Myocyte (in vitro differentiated cells): ENCODE measurements around the gene SLC8A1. TPM values are rescaled to one million over a fixed set of nuclear protein-coding genes. Genes with fewer than 3 reads are reported as not detected.

Experiments
- DNase-seq: peaks from one replicate; pipeline ENCODE4 v3.0.0-alpha.2; 2012; ENCODE audit warnings: low read depth
- total RNA-seq: library from RNA; depleted of rRNA; stranded (reverse); fragments of >200 nt; gene quantifications from 2 replicates; pipeline ENCODE4 v1.2.3, GENCODE V29; 2014

SLC8A1 gene
- total RNA-seq, 1 donor from 2014 or later: 5.2 TPM

- DNase-seq: no peak
Measured at GRCh38 chr2:40394031-40394430, 57.9 kb downstream of the SLC8A1 start.

- DNase-seq: no peak
Measured at GRCh38 chr2:40388161-40388560, 63.7 kb downstream of the SLC8A1 start.

GRCh38 chr2:40386177-40386576 lies 65.7 kb downstream of the SLC8A1 start:
- no peak for DNase-seq

- DNase-seq: no peak
Measured at GRCh38 chr2:40384714-40385113, 67.2 kb downstream of the SLC8A1 start.

- no peak for DNase-seq
Measured at GRCh38 chr2:40384233-40384632, 67.7 kb downstream of the SLC8A1 start.

- no peak for DNase-seq
Measured at GRCh38 chr2:40380721-40381120, 71.2 kb downstream of the SLC8A1 start.

- DNase-seq: no peak
Measured at GRCh38 chr2:40380041-40380440, 71.8 kb downstream of the SLC8A1 start.

- DNase-seq: no peak
Measured at GRCh38 chr2:40374543-40375240, 77.2 kb downstream of the SLC8A1 start.

- no peak for DNase-seq
Measured at GRCh38 chr2:40373111-40373510, 78.8 kb downstream of the SLC8A1 start.

GRCh38 chr2:40372283-40372985 lies 79.5 kb downstream of the SLC8A1 start:
- DNase-seq: no peak

- DNase-seq: peak; percentile 85
Measured at GRCh38 chr2:40371525-40372282, 80.2 kb downstream of the SLC8A1 start.

GRCh38 chr2:40370007-40370395 lies 81.9 kb downstream of the SLC8A1 start:
- DNase-seq: peak; percentile 47

- DNase-seq: no peak
Measured at GRCh38 chr2:40369267-40370006, 82.5 kb downstream of the SLC8A1 start.

- peak; percentile 38 for DNase-seq
Measured at GRCh38 chr2:40367652-40368051, 84.2 kb downstream of the SLC8A1 start.

- no peak for DNase-seq
Measured at GRCh38 chr2:40367032-40367431, 84.9 kb downstream of the SLC8A1 start.

- peak; percentile 46 for DNase-seq
Measured at GRCh38 chr2:40364151-40364874, 87.6 kb downstream of the SLC8A1 start.

- no peak for DNase-seq
Measured at GRCh38 chr2:40363631-40364030, 88.3 kb downstream of the SLC8A1 start.

GRCh38 chr2:40363231-40363630 lies 88.7 kb downstream of the SLC8A1 start:
- DNase-seq: no peak

GRCh38 chr2:40361478-40361877 lies 90.4 kb downstream of the SLC8A1 start:
- DNase-seq: no peak

GRCh38 chr2:40360652-40361051 lies 91.2 kb downstream of the SLC8A1 start:
- peak; percentile 52 for DNase-seq

- DNase-seq: no peak
Measured at GRCh38 chr2:40359811-40360210, 92.1 kb downstream of the SLC8A1 start.
